Lower leg skin (tissue), 4 donors: ENCODE data around the gene PLA1A. TPM values are rescaled to one million over a fixed set of nuclear protein-coding genes. Genes with fewer than 3 reads are reported as not detected.

Source experiments
- DNase-seq, 2 donors: peaks; one replicate each; pipeline ENCODE4 v3.0.0-alpha.2; 2019; ENCODE audit warnings: low spot score in 2 of 2
- H3K4me3 ChIP-seq: fragments of 200-600 bp; sonication (generic); 2 replicates; pipeline ENCODE4 v1.5.1; 2017; ENCODE audit warnings: mild to moderate bottlenecking, low read depth; ENCODE audit not compliant: poor library complexity, severe bottlenecking
- POLR2A ChIP-seq, 2 donors: fragments of 450-650 bp; IDR thresholded peaks; one replicate each; pipeline ENCODE4 v1.6.1; 2016 to 2017; ENCODE audit warnings: antibody characterized with exemption in 2 of 2, mild to moderate bottlenecking in 1 of 2, moderate library complexity in 1 of 2
- WGBS, 2 donors: methylation state at CpG; one replicate each; pipeline ENCODE4 v1.1.5; 2018; 5-methylcytosine and 5-hydroxymethylcytosine counted together
- intact Hi-C: fragments of 100-400 bp; cut with DNase I; formaldehyde crosslinking; loops from one replicate; pipeline ENCODE4 v1.15.0; 2023; ENCODE audit warnings: low total_unique reads
- total RNA-seq, 4 donors: library from RNA; depleted of rRNA; stranded (reverse); fragments of >200 nt; gene quantifications; one replicate each; pipeline ENCODE4 v1.1.0, GENCODE V29; 2016
- TF ChIP-seq, protein P1 (sequence below), 3 donors: fragments of 450-650 bp; IDR thresholded peaks; one replicate each; pipeline ENCODE4 v1.5.1; 2016; ENCODE audit warnings: antibody characterized with exemption in 3 of 3, mild to moderate bottlenecking in 3 of 3, moderate library complexity in 2 of 3

PLA1A gene
- total RNA-seq, 4 donors from 2014 or later, result 0.34 to 2.6 (median 0.82) TPM

DNA sequence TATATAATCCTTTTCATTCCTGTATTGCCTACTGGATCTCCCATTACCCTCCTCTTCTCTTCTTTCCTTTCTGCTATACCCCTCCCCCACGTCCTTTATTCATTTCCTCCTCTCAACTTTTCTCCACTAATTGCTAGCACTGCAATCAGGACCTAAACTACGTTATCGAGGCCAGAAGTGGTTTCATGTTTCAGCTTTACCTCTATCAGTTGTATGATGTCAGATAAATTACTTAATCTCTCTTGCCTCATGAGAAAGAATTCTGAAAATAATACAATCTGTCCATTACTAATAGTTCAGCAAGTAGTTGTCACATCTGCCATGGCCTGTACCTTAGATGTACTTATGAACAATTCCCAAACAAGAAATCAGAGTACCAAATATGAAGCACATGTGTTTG, 52.1 kb downstream of the PLA1A start:
- no peak overlapping the region for H3K4me3 ChIP-seq
- TF ChIP-seq, protein P1, sequence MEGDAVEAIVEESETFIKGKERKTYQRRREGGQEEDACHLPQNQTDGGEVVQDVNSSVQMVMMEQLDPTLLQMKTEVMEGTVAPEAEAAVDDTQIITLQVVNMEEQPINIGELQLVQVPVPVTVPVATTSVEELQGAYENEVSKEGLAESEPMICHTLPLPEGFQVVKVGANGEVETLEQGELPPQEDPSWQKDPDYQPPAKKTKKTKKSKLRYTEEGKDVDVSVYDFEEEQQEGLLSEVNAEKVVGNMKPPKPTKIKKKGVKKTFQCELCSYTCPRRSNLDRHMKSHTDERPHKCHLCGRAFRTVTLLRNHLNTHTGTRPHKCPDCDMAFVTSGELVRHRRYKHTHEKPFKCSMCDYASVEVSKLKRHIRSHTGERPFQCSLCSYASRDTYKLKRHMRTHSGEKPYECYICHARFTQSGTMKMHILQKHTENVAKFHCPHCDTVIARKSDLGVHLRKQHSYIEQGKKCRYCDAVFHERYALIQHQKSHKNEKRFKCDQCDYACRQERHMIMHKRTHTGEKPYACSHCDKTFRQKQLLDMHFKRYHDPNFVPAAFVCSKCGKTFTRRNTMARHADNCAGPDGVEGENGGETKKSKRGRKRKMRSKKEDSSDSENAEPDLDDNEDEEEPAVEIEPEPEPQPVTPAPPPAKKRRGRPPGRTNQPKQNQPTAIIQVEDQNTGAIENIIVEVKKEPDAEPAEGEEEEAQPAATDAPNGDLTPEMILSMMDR (IDR thresholded peaks at IDR 0.05), result no peak
- no peak for TF ChIP-seq POLR2A (IDR thresholded peaks at IDR 0.05)
- 56 to 64% methylated on average over 3 of the region's 3 CpGs for WGBS, 2 donors
- intact Hi-C loops, result no loop called here
- DNase-seq, result no peak

DNA sequence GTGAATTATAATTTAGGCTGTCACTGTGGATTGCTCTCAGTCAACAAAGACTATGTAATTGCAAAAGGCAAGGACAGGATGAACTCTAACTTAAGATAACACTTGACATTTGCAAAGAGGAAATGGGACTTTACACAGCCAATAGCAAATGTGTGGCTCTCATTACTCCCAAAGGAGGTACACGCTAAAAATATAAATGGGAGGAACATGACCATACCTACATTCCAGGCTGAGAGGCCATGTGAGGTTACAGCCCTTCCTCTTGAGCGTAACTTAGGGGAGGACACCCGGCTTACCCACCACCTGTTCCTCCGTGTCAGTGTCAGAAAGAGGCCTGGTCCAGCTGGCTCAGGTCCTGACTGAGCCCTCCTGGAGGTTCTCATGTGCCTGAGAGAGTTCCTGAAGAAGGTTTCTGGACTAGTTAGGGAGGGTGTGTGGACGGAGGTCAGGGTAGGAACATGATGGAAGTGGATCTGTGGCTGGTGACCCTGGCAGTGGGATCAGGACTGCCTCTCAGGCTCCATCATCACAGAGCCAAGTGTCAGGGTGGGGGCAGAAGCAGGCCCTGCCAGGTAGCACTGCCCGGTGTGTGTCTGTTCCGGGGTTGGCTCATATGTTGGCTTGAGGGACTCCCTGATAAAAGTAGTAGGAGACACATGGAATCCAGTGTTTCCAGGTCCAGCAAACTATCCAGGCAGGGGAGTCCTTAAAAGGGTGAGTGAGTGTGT, 54.8 kb downstream of the PLA1A start:
- 76 to 88% methylated on average over 7 of the region's 7 CpGs for WGBS, 2 donors
- intact Hi-C loops, result no loop called here
- no peak for DNase-seq
- no peak overlapping the region for H3K4me3 ChIP-seq
- no peak for TF ChIP-seq POLR2A (IDR thresholded peaks at IDR 0.05)
- TF ChIP-seq, protein P1 (IDR thresholded peaks at IDR 0.05), result no peak

DNA sequence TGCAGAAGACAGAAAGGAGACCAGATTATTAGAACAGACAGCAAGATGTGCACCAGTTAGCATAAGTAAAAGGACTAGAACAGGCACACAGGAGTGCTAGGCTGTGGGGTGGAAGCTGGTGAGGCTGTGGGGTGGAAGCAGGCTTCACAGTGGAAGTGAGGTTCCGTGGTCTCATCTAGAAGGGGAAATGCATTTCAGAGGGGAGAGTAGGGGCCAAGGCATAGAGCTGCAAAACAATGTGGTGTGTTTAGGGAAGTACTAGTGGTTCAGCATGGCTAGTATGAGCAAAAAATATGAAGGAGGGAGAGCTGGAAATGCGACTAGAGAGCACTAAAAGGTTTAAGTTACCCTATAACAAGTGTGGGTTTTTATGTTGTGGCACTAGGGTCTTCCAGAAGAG, 56.2 kb downstream of the PLA1A start:
- WGBS, 2 donors, result 37 to 40% methylated on average over 2 of the region's 2 CpGs
- intact Hi-C loops, result no loop called here
- DNase-seq, result no peak
- TF ChIP-seq, protein P1 (IDR thresholded peaks at IDR 0.05), result no peak
- TF ChIP-seq POLR2A (IDR thresholded peaks at IDR 0.05), result no peak
- H3K4me3 ChIP-seq, result no peak overlapping the region

DNA sequence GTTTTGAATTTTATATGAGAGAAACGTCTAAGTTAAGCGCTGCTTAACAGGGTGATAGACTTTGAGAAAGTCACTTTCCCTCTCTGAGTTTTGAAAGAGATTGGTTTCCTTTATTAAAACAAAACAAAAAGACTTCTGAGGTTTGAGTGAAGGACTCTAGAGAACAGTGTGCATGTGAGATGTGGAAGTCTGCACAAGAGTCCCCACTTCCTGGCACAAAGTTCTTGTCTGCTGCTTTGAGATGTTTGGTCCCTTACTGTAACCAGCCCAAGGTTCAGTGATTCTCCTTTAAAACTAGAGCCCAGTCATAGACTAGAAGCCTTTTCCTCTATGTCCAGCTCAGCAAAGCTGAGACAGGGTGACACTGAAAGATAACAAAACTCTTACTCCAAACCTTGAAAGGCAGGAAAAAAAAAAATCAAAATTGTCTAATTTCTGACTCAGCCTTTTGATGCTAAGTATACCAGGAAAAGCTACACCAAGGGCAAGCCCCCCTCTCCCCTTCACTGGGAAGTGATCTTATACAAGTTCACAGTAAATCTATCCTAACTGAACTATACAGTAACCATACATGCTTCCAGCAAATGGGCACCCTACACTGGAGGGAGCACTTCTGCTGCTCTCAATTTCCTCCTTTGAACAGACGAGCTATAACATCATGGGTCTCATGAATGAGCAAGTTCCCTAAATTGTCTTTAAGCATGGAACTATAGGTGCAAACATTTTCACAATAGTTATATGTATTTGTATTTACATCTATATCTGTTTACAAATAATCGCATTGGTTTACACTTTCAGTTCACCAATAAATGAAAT, 60.4 kb downstream of the PLA1A start:
- no peak for DNase-seq
- intact Hi-C loops, result no loop called here
- TF ChIP-seq, protein P1 (IDR thresholded peaks at IDR 0.05), result no peak
- TF ChIP-seq POLR2A (IDR thresholded peaks at IDR 0.05), result no peak
- WGBS, 2 donors, result 78 to 79% methylated on average over 4 of the region's 4 CpGs
- H3K4me3 ChIP-seq, result no peak overlapping the region

DNA sequence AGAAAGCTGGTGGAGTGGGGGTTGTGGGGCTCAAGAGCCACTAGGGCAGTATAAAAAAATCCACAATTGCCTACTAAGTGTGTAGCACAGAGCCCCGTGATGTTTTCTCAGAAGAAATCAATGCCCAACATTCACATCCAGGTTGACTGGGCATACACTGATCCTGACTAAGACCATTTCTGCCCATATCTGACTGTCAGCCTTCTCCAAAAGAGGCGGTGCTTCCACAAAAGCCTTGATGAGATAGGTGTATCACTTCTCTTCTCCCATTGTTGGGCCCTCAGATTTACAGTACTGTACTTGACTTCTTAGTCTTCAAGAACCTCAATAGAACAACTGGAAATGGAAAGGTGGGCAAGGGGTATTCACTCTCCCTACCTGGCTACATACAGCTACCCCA, 61.3 kb downstream of the PLA1A start:
- DNase-seq, result no peak
- no peak overlapping the region for H3K4me3 ChIP-seq
- 98 to 100% methylated on average over 2 of the region's 2 CpGs for WGBS, 2 donors
- intact Hi-C loops, result no loop called here
- no peak for TF ChIP-seq POLR2A (IDR thresholded peaks at IDR 0.05)
- TF ChIP-seq, protein P1 (IDR thresholded peaks at IDR 0.05), result no peak
